IPS-11a (cell line): Measurements from ENCODE around the gene ALG3.

Experiments
- H3K4me3 ChIP-seq: one replicate; pipeline ENCODE4 v1.5.1; 2013; ENCODE audit warnings: low read depth, low read length, control low read depth

ALG3 gene

GRCh38 chr3:184200825-184201224, 47.9 kb downstream of the ALG3 start:
- no peak overlapping the region for H3K4me3 ChIP-seq

GRCh38 chr3:184198509-184198908, 50.3 kb downstream of the ALG3 start:
- no peak overlapping the region for H3K4me3 ChIP-seq

- H3K4me3 ChIP-seq: no peak overlapping the region
Observed at GRCh38 chr3:184196536-184196935, 52.2 kb downstream of the ALG3 start.

GRCh38 chr3:184193991-184194539, 54.7 kb downstream of the ALG3 start:
- no peak overlapping the region for H3K4me3 ChIP-seq

- no peak overlapping the region for H3K4me3 ChIP-seq
Observed at GRCh38 chr3:184192889-184193288, 55.9 kb downstream of the ALG3 start.
